Neutrophil (primary cell): Measurements from ENCODE around the gene MET.
"Not testable (repeated sequence)": the region's sequence is repeated elsewhere in the genome, so short reads cannot be mapped to it uniquely, and the experiment has no call there.

Experiments
- H3K27ac ChIP-seq: fragments of 200-600 bp; sonication (generic); 2 replicates; pipeline ENCODE4 v1.5.1; 2016; ENCODE audit warnings: mild to moderate bottlenecking, moderate library complexity
- H3K27me3 ChIP-seq: fragments of 200-600 bp; sonication (generic); 2 replicates; pipeline ENCODE4 v1.6.0; 2016; ENCODE audit warnings: mild to moderate bottlenecking
- H3K36me3 ChIP-seq: fragments of 200-600 bp; sonication (generic); 2 replicates; pipeline ENCODE4 v1.5.1; 2017
- H3K4me1 ChIP-seq, 2 experiments: fragments of 200-600 bp in 1 of 2; sonication (generic) in 1 of 2; 1 replicate in 1 of 2; 2 replicates in 1 of 2; pipeline versions ENCODE4 v1.5.1 to v1.6.1; 2013 to 2016; ENCODE audit warnings: low read depth in 1 of 2, low read length in 1 of 2, mild to moderate bottlenecking in 1 of 2, moderate library complexity in 1 of 2; ENCODE audit not compliant: control insufficient read depth in 1 of 2, insufficient read depth in 1 of 2
- H3K4me3 ChIP-seq, 2 experiments: fragments of 200-600 bp in 1 of 2; sonication (generic) in 1 of 2; 1 replicate in 1 of 2; 2 replicates in 1 of 2; pipeline ENCODE4 v1.5.1; 2013 to 2016; ENCODE audit warnings: low read depth in 1 of 2, low read length in 1 of 2, mild to moderate bottlenecking in 1 of 2, moderate library complexity in 1 of 2
- H3K9me3 ChIP-seq: fragments of 200-600 bp; sonication (generic); 2 replicates; pipeline ENCODE4 v1.5.1; 2016
- CTCF ChIP-seq: fragments of 200-600 bp; sonication (generic); IDR thresholded peaks from 2 replicates; pipeline ENCODE4 v1.5.1; 2016; ENCODE audit warnings: antibody characterized with exemption

The MET gene

GRCh38 chr7:116740231-116740630 is 68.2 kb downstream of the MET start:
- Histone ChIP-seq H3K9me3 (no peaks in the 10 kb centered on the region), H3K27ac (no peak overlapping the region), H3K4me3 (no peak overlapping the region), H3K36me3 (no peaks in the 10 kb centered on the region), H3K27me3 (no peaks in the 10 kb centered on the region), H3K4me1 (no peaks in the 10 kb centered on the region)
- TF ChIP-seq CTCF, result no peak

GRCh38 chr7:116740755-116741462 is 68.9 kb downstream of the MET start:
- Histone ChIP-seq H3K27ac (no peak overlapping the region), H3K4me1 (no peaks in the 10 kb centered on the region), H3K27me3 (no peaks in the 10 kb centered on the region), H3K4me3 (no peak overlapping the region), H3K36me3 (no peaks in the 10 kb centered on the region), H3K9me3 (no peaks in the 10 kb centered on the region)
- no peak for TF ChIP-seq CTCF

GRCh38 chr7:116741625-116742316 is 69.8 kb downstream of the MET start:
- Histone ChIP-seq H3K27ac (no peak overlapping the region), H3K36me3 (no peaks in the 10 kb centered on the region), H3K27me3 (no peaks in the 10 kb centered on the region), H3K9me3 (no peaks in the 10 kb centered on the region), H3K4me3 (no peak overlapping the region), H3K4me1 (no peaks in the 10 kb centered on the region)
- TF ChIP-seq CTCF, result no peak

- no peaks in the 10 kb centered on the region for H3K4me1 ChIP-seq
- H3K27me3 ChIP-seq, result no peaks in the 10 kb centered on the region
- no peak overlapping the region for H3K27ac ChIP-seq
- no peaks in the 10 kb centered on the region for H3K36me3 ChIP-seq
- no peaks in the 10 kb centered on the region for H3K9me3 ChIP-seq
- TF ChIP-seq CTCF, result no peak
- H3K4me3 ChIP-seq, result no peak overlapping the region
These were observed 70.6 kb downstream of the MET start for GRCh38 chr7:116742641-116743040.

GRCh38 chr7:116743835-116744234 is 71.8 kb downstream of the MET start:
- H3K4me1 ChIP-seq, H3K4me3 ChIP-seq, H3K9me3 ChIP-seq, H3K36me3 ChIP-seq, H3K27ac ChIP-seq, H3K27me3 ChIP-seq: not testable (repeated sequence)

GRCh38 chr7:116746388-116746787 is 74.4 kb downstream of the MET start:
- H3K4me1 ChIP-seq, H3K36me3 ChIP-seq, H3K27me3 ChIP-seq, H3K27ac ChIP-seq, H3K4me3 ChIP-seq, H3K9me3 ChIP-seq: not testable (repeated sequence)

GRCh38 chr7:116751070-116751469 is 79.1 kb downstream of the MET start:
- H3K4me1 ChIP-seq, H3K9me3 ChIP-seq, H3K27ac ChIP-seq, H3K4me3 ChIP-seq, H3K36me3 ChIP-seq, H3K27me3 ChIP-seq: not testable (repeated sequence)
